Measurements from ENCODE around the gene C1orf159.

The C1orf159 gene

GRCh38 chr1:1049318-1050165 is 66.3 kb downstream of the C1orf159 start:
- DNase-seq, result no peak

- no peak for DNase-seq
These were observed 67.1 kb downstream of the C1orf159 start for GRCh38 chr1:1048765-1049164.

GRCh38 chr1:1047963-1048362 is 67.9 kb downstream of the C1orf159 start:
- DNase-seq, result no peak

- no peak for DNase-seq
These were observed 68.5 kb downstream of the C1orf159 start for GRCh38 chr1:1047407-1047806.

- no peak for DNase-seq
These were observed 69.1 kb downstream of the C1orf159 start for GRCh38 chr1:1046767-1047166.

GRCh38 chr1:1046243-1046642 is 69.6 kb downstream of the C1orf159 start:
- DNase-seq, result no peak

GRCh38 chr1:1045129-1045528 is 70.8 kb downstream of the C1orf159 start:
- no peak for DNase-seq

GRCh38 chr1:1044455-1045078 is 71.3 kb downstream of the C1orf159 start:
- DNase-seq, result no peak

GRCh38 chr1:1043921-1044320 is 72.0 kb downstream of the C1orf159 start:
- no peak for DNase-seq

- no peak for DNase-seq
These were observed 72.5 kb downstream of the C1orf159 start for GRCh38 chr1:1043411-1043810.

- DNase-seq, result no peak
These were observed 73.1 kb downstream of the C1orf159 start for GRCh38 chr1:1042835-1043234.

GRCh38 chr1:1041873-1042272 is 74.0 kb downstream of the C1orf159 start:
- DNase-seq, result no peak

GRCh38 chr1:1041092-1041523 is 74.8 kb downstream of the C1orf159 start:
- no peak for DNase-seq

GRCh38 chr1:1040004-1040991 is 75.6 kb downstream of the C1orf159 start:
- DNase-seq, result peak; percentile 77

- DNase-seq, result no peak
These were observed 76.6 kb downstream of the C1orf159 start for GRCh38 chr1:1039145-1039910.

GRCh38 chr1:1038694-1039093 is 77.2 kb downstream of the C1orf159 start:
- no peak for DNase-seq

GRCh38 chr1:1037366-1038327 is 78.2 kb downstream of the C1orf159 start:
- no peak for DNase-seq

- no peak for DNase-seq
These were observed 80.5 kb downstream of the C1orf159 start for GRCh38 chr1:1035291-1035943.

GRCh38 chr1:1034439-1034781 is 81.5 kb downstream of the C1orf159 start:
- no peak for DNase-seq

- DNase-seq, result no peak
These were observed 82.0 kb downstream of the C1orf159 start for GRCh38 chr1:1033731-1034438.
